Uterus (tissue), 4 donors: ENCODE data around the gene C19orf67. TPM values are rescaled to one million over a fixed set of nuclear protein-coding genes. Genes with fewer than 3 reads are reported as not detected.
"Not testable (repeated sequence)": the region's sequence is repeated elsewhere in the genome, so short reads cannot be mapped to it uniquely, and the experiment has no call there.

Experiments
- DNase-seq, 2 donors: peaks; one replicate each; pipeline ENCODE4 v3.0.0-alpha.2; 2019 to 2020
- H3K27ac ChIP-seq, 2 donors: fragments of 200-600 bp; sonication (generic); 1 replicate in 1 of 2; 2 replicates in 1 of 2; pipeline ENCODE4 v1.5.1; 2016 to 2018
- H3K27me3 ChIP-seq, 2 donors: fragments of 200-600 bp; sonication (generic); one replicate each; pipeline ENCODE4 v1.5.1; 2018 to 2019; ENCODE audit warnings: control low read depth in 1 of 2
- H3K36me3 ChIP-seq, 2 donors: fragments of 200-600 bp; sonication (generic); one replicate each; pipeline ENCODE4 v1.5.1; 2019; ENCODE audit warnings: control low read depth in 1 of 2
- H3K4me1 ChIP-seq, 2 donors: fragments of 200-600 bp; sonication (generic); one replicate each; pipeline ENCODE4 v1.5.1; 2018 to 2019; ENCODE audit warnings: control low read depth in 1 of 2
- H3K4me3 ChIP-seq, 2 donors: fragments of 200-600 bp; sonication (generic); 1 replicate in 1 of 2; 2 replicates in 1 of 2; pipeline ENCODE4 v1.5.1; 2018 to 2019; ENCODE audit warnings: mild to moderate bottlenecking in 1 of 2
- H3K9me3 ChIP-seq, 2 donors: fragments of 200-600 bp; sonication (generic); one replicate each; pipeline ENCODE4 v1.5.1; 2019; ENCODE audit warnings: control low read depth in 1 of 2
- POLR2A ChIP-seq, 2 donors: fragments of 450-650 bp; IDR thresholded peaks; one replicate each; pipeline ENCODE4 v1.6.1; 2016; ENCODE audit warnings: antibody characterized with exemption in 2 of 2, mild to moderate bottlenecking in 1 of 2, moderate library complexity in 1 of 2
- intact Hi-C: fragments of 100-400 bp; cut with DNase I; formaldehyde crosslinking; loops from one replicate; pipeline ENCODE4 v1.15.1; 2023; ENCODE audit warnings: low total_unique reads
- total RNA-seq, 4 donors: library from RNA; depleted of rRNA in 3 of 4; stranded (reverse); fragments of >200 nt in 3 of 4; gene quantifications; one replicate each; pipeline versions ENCODE4 v1.1.0 to v1.2.4, GENCODE V29; 2014 to 2023
- TF ChIP-seq, protein P1 (sequence below), 4 experiments: fragments of 200-600 bp in 2 of 4; fragments of 450-650 bp in 2 of 4; sonication (generic) in 2 of 4; IDR thresholded peaks; one replicate each; pipeline ENCODE4 v1.5.1; 2016 to 2019; ENCODE audit warnings: antibody characterized with exemption in 4 of 4, mild to moderate bottlenecking in 2 of 4, moderate library complexity in 1 of 4
- donor health status: DM: yes; HTN: yes; CAD: no.

C19orf67 gene
- total RNA-seq, 4 donors from 2014 or later, result 1.7 TPM; not detected in 3

DNA sequence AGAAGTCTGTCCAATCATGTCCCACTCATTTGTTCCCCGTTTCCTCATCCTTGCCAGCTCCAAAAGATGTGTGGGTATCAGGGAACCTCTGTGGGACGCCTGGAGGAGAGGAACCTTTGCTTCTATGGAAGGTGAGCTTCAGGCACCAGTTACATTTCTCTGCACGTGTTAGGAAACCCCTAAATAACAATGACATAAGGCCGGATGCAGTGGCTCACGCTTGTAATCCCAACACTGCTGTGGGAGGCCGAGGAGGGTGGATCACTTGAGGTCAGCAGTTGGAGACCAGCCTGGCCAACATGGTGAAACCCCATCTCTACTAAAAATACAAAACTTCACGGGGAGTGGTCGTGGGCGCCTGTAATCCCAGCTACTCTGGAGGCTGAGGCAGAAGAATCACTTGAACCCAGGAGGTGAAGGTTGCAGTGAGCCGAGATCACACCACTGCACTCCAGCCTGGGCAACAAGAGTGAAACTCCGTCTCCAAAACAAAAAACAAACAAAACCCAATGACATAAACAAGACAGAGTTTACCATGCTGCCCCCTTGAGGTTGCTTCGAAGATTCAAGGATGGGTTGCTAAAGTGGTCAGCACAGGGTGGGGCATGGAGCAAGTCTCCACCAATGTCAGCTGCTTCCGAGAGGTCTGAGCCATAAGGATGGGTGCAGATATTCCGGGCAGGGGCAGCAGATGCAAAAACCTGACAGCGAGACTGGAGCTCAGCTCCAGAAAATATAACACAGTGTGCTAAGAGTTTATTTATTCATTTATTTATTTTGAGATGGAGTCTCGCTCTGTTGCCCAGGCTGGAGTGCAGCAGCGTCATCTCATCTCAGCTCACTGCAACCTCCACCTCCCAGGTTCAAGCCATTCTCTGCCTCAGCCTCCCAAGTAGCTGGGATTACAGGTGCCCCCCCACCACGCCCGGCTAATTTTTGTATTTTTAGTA is 42.6 kb downstream of the C19orf67 start:
- H3K36me3 ChIP-seq, H3K4me3 ChIP-seq, H3K27me3 ChIP-seq, H3K27ac ChIP-seq, H3K4me1 ChIP-seq, intact Hi-C loops, H3K9me3 ChIP-seq: not testable (repeated sequence)
- DNase-seq, result peak in 1 of 2 donors; percentile 42
- TF ChIP-seq, protein P1, sequence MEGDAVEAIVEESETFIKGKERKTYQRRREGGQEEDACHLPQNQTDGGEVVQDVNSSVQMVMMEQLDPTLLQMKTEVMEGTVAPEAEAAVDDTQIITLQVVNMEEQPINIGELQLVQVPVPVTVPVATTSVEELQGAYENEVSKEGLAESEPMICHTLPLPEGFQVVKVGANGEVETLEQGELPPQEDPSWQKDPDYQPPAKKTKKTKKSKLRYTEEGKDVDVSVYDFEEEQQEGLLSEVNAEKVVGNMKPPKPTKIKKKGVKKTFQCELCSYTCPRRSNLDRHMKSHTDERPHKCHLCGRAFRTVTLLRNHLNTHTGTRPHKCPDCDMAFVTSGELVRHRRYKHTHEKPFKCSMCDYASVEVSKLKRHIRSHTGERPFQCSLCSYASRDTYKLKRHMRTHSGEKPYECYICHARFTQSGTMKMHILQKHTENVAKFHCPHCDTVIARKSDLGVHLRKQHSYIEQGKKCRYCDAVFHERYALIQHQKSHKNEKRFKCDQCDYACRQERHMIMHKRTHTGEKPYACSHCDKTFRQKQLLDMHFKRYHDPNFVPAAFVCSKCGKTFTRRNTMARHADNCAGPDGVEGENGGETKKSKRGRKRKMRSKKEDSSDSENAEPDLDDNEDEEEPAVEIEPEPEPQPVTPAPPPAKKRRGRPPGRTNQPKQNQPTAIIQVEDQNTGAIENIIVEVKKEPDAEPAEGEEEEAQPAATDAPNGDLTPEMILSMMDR (IDR thresholded peaks at IDR 0.05), result peak; percentile 34 to 57 (median 48)

DNA sequence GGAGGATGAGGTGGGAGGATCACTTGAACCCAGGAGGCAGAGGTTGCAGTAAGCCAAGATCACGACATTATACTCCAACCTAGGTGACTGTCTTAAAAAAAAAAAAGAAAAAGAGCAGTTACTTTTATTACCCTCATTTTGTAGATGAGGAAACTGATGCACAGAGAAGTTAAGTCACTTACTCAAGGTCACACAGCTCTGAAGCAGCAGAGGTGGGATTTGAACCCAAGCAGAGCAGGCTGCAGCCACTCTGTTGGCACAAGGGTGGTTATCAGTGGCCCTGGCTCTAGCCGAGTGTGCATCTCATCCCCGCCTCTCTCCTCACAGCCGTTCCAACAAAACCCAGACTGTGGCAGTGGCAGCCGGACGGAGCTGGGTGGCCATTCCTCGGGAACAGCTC is 46.4 kb downstream of the C19orf67 start:
- H3K36me3 ChIP-seq, result no peaks in the 10 kb centered on the region
- intact Hi-C loops, result no loop called here
- no peaks in the 10 kb centered on the region for H3K9me3 ChIP-seq
- H3K4me1 ChIP-seq, result no peaks in the 10 kb centered on the region
- H3K4me3 ChIP-seq, result no peak overlapping the region
- no peaks in the 10 kb centered on the region for H3K27me3 ChIP-seq
- no peak for DNase-seq
- TF ChIP-seq, protein P1 (IDR thresholded peaks at IDR 0.05), result no peak
- no peak for TF ChIP-seq POLR2A (IDR thresholded peaks at IDR 0.05)
- no peak overlapping the region for H3K27ac ChIP-seq

DNA sequence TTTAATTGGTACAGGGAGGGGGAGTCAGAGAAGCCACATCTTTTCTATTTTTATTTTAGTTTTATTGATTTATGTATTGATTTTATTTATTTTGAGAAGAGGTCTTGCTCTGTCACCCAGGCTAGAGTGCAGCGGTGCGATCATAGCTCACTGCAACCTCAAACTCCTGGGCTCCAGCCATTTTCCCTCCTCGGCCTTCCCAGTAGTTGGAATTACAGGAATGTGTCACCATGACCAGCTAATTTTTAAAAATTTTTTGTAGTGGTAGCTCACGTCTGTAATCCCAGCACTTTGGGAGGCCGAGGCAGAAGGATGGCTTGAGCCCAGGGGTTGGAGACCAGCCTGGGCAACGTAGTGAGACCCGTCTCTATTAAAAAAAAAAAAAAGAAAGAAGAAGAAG is 49.9 kb downstream of the C19orf67 start:
- no peaks in the 10 kb centered on the region for H3K36me3 ChIP-seq
- H3K27ac ChIP-seq, result no peak overlapping the region
- TF ChIP-seq POLR2A (IDR thresholded peaks at IDR 0.05), result no peak
- TF ChIP-seq, protein P1 (IDR thresholded peaks at IDR 0.05), result no peak
- no peaks in the 10 kb centered on the region for H3K9me3 ChIP-seq
- no peak for DNase-seq
- H3K4me3 ChIP-seq, result no peak overlapping the region
- intact Hi-C loops, result no loop called here
- no peaks in the 10 kb centered on the region for H3K4me1 ChIP-seq
- H3K27me3 ChIP-seq, result peaks cover 0 to 8% of the 10 kb centered on the region in 2 donors

DNA sequence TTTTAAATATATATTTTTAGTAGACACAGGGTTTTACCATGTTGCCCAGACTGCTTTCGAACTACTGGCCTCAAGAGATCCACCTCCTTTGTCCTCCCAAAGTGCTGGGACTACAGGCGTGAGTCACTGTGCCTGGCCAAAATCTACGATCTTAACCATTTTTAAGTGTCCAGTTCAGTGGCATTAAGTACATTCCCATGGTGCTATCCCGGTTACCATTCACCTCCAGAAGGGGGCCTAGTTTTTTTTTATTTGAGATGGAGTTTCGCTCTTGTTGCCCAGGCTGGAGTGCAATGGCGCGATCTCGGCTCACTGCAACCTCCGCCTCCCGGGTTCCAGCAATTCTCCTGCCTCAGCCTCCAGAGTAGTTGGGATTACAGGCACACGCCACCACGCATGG is 50.4 kb downstream of the C19orf67 start:
- H3K27me3 ChIP-seq, H3K36me3 ChIP-seq, intact Hi-C loops, H3K4me1 ChIP-seq, H3K27ac ChIP-seq, DNase-seq, H3K9me3 ChIP-seq, H3K4me3 ChIP-seq: not testable (repeated sequence)

DNA sequence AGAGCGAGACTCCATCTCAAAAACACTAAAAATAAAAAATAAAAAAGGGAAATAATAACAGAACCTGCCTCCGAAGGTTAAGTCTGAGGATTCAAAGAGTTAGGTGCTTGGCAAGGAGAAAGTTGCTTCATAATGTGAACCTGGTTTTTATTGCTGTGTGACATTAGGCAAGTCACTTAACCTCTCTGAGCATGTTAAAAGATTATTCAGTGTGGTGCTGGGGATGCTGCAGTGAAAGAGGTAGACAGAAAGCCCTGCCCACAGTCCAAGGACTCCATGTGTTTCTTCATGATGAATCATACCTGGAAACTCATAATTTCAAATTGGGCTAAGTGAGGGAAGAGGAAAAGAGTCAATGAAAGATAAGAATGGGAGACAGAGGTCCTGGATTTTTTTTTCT is 51.6 kb downstream of the C19orf67 start:
- Histone ChIP-seq H3K27me3 (peaks cover 0 to 8% of the 10 kb centered on the region in 2 donors), H3K4me1 (no peaks in the 10 kb centered on the region), H3K9me3 (no peaks in the 10 kb centered on the region), H3K4me3 (no peak overlapping the region), H3K36me3 (no peaks in the 10 kb centered on the region), H3K27ac (no peak overlapping the region)
- TF ChIP-seq, protein P1 (IDR thresholded peaks at IDR 0.05), result no peak
- no peak for TF ChIP-seq POLR2A (IDR thresholded peaks at IDR 0.05)
- DNase-seq, result no peak
- intact Hi-C loops, result no loop called here
